ENCODE results near the gene TEK. TPM values are rescaled to one million over a fixed set of nuclear protein-coding genes. Genes with fewer than 3 reads are reported as not detected.

Gene TEK
- total and polyA plus RNA-seq, 10 of the 15 experiments (the other 5 are each of a cell fraction or from before 2014, with no cell fraction given): not detected

DNA sequence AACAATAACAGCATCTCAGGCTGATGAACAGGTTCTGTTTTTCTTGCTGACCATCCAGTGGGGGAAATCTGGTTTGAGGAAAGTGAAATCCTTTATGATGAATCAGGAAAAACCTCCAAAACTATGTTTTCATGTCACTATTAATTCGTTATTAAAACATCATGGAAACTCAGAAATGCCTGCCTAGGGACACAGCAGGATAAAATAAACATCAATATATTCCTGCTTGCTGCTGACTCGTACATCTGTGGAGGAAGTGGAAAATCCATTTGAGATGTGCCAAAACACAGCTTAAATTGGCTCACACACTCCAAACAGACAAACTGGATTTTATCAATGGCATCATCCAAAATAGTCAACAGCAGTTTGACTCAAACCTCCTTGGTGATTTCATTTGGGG is 53.0 kb downstream of the TEK start:
- ChIA-PET CTCF (no interaction called here), SMC1A (ENCODE audit: uncharacterized antibody, unreplicated experiment) (no interaction called here), POLR2A (no interaction called here), RAD21 (ENCODE audit: unreplicated experiment) (no interaction called here)
- intact Hi-C loops (cut with micrococcal nuclease; ENCODE audit: unreplicated experiment) (no loop called here), in situ Hi-C loops (cut with MboI) (loop anchor here (5.0 kb wide), 1 partner anchor 50 kb away; no protein-coding TSS in a partner anchor)
- H3K9ac ChIP-seq (ENCODE audit: control insufficient read depth, insufficient read depth, low read length): no peak overlapping the region
- DNase-seq (ENCODE audit: low read depth, low spot score) (no peak), FAIRE-seq (no peak), ATAC-seq (no peak)
- no peak overlapping the region for H3K4me2 ChIP-seq (ENCODE audit: control insufficient read depth, insufficient read depth)
- H3K4me3 ChIP-seq: no peak overlapping the region
- TF ChIP-seq RB1 (IDR thresholded peaks at IDR 0.05; ENCODE audit: borderline replicate concordance) (no peak), EGR1 (IDR thresholded peaks at IDR 0.05; ENCODE audit: borderline replicate concordance in 1 of 2, low read depth in 2 of 2, low read length in 2 of 2) (no peak), TARDBP (IDR thresholded peaks at IDR 0.05; ENCODE audit: borderline replicate concordance) (no peak)
- H4K20me1 ChIP-seq (ENCODE audit: control insufficient read depth, insufficient read depth): no peaks in the 10 kb centered on the region
- H3K27ac ChIP-seq (ENCODE audit: control insufficient read depth, insufficient read depth): no peak overlapping the region
- H3K79me2 ChIP-seq (ENCODE audit: control insufficient read depth, insufficient read depth, low read length): no peaks in the 10 kb centered on the region
- H2AFZ ChIP-seq (ENCODE audit: control insufficient read depth, low read depth, low read length): no peak overlapping the region
- H3K36me3 ChIP-seq (ENCODE audit: control insufficient read depth in 2 of 2, insufficient read depth in 2 of 2, low read length in 1 of 2): no peaks in the 10 kb centered on the region
- no peaks in the 10 kb centered on the region for H3K27me3 ChIP-seq (replicated peaks in 1 of 2; ENCODE audit: control insufficient read depth in 2 of 2, insufficient read depth in 2 of 2, low read length in 1 of 2)
- BruUV-seq (replicated peaks): no TSS peak
- WGBS (ENCODE audit: insufficient coverage, insufficient replicate concordance, low lambda C conversion rate, missing lambda C conversion rate): 0% methylated on average over 2 of the region's 2 CpGs
- no peaks in the 10 kb centered on the region for H3K4me1 ChIP-seq (ENCODE audit: control insufficient read depth, insufficient read depth, low read length)
- no peaks in the 10 kb centered on the region for H3K9me3 ChIP-seq (replicated peaks; ENCODE audit: control insufficient read depth, insufficient read depth, low read length)

DNA sequence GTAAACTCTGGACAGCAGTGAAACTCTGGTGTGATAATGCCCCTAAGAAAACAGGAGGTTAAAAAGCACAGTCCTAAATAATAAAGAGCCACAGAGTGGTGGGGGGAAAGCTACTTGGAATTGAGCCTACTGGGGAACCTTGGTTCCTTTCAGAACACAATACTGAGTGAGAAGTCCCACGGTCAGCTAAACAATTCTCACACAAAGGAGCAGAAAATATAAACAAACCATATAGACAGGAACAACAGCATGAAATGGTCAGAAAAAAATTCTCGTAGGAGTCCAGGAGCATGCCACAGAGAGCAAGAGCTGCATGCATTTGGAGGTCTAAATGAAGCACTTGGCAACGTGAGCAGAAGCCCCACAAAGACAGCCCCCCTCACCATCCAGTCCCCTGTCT is 56.0 kb downstream of the TEK start:
- Histone ChIP-seq H4K20me1 (ENCODE audit: control insufficient read depth, insufficient read depth) (no peaks in the 10 kb centered on the region), H3K27me3 (replicated peaks in 1 of 2; ENCODE audit: control insufficient read depth in 2 of 2, insufficient read depth in 2 of 2, low read length in 1 of 2) (no peaks in the 10 kb centered on the region), H3K36me3 (ENCODE audit: control insufficient read depth in 2 of 2, insufficient read depth in 2 of 2, low read length in 1 of 2) (no peaks in the 10 kb centered on the region), H3K4me3 (no peak overlapping the region), H3K79me2 (ENCODE audit: control insufficient read depth, insufficient read depth, low read length) (no peaks in the 10 kb centered on the region), H3K4me1 (ENCODE audit: control insufficient read depth, insufficient read depth, low read length) (no peaks in the 10 kb centered on the region), H2AFZ (ENCODE audit: control insufficient read depth, low read depth, low read length) (no peak overlapping the region), H3K9ac (ENCODE audit: control insufficient read depth, insufficient read depth, low read length) (no peak overlapping the region), H3K27ac (ENCODE audit: control insufficient read depth, insufficient read depth) (no peak overlapping the region), H3K9me3 (replicated peaks; ENCODE audit: control insufficient read depth, insufficient read depth, low read length) (no peaks in the 10 kb centered on the region), H3K4me2 (ENCODE audit: control insufficient read depth, insufficient read depth) (no peak overlapping the region)
- DNase-seq (ENCODE audit: low read depth, low spot score) (no peak), FAIRE-seq (no peak), ATAC-seq (no peak)
- no TSS peak for BruUV-seq (replicated peaks)
- intact Hi-C loops (cut with micrococcal nuclease; ENCODE audit: unreplicated experiment): no loop called here
- ChIA-PET CTCF (no interaction called here), RAD21 (ENCODE audit: unreplicated experiment) (no interaction called here), POLR2A (no interaction called here), SMC1A (ENCODE audit: uncharacterized antibody, unreplicated experiment) (interaction anchor here (0.6 kb wide), 1 partner anchor 375 kb away, joined by 4 read pairs; no protein-coding TSS in a partner anchor)
- in situ Hi-C loops (cut with MboI): no loop called here
- WGBS (ENCODE audit: insufficient coverage, insufficient replicate concordance, low lambda C conversion rate, missing lambda C conversion rate): 2% methylated on average over 3 of the region's 3 CpGs
- no peak for TF ChIP-seq JUNB (IDR thresholded peaks at IDR 0.05)
- TF ChIP-seq MTA2 (IDR thresholded peaks at IDR 0.05; ENCODE audit: low read depth): no peak
- TF ChIP-seq RB1 (IDR thresholded peaks at IDR 0.05; ENCODE audit: borderline replicate concordance): no peak
- no peak for TF ChIP-seq BHLHE40 (IDR thresholded peaks at IDR 0.05; ENCODE audit: borderline replicate concordance in 1 of 2, low read depth in 2 of 2, low read length in 1 of 2)
- no peak for TF ChIP-seq NR2C1 (IDR thresholded peaks at IDR 0.05)
- TF ChIP-seq WRNIP1 (IDR thresholded peaks at IDR 0.05; ENCODE audit: borderline replicate concordance, low read depth, low read length): no peak
- TF ChIP-seq, protein P1, sequence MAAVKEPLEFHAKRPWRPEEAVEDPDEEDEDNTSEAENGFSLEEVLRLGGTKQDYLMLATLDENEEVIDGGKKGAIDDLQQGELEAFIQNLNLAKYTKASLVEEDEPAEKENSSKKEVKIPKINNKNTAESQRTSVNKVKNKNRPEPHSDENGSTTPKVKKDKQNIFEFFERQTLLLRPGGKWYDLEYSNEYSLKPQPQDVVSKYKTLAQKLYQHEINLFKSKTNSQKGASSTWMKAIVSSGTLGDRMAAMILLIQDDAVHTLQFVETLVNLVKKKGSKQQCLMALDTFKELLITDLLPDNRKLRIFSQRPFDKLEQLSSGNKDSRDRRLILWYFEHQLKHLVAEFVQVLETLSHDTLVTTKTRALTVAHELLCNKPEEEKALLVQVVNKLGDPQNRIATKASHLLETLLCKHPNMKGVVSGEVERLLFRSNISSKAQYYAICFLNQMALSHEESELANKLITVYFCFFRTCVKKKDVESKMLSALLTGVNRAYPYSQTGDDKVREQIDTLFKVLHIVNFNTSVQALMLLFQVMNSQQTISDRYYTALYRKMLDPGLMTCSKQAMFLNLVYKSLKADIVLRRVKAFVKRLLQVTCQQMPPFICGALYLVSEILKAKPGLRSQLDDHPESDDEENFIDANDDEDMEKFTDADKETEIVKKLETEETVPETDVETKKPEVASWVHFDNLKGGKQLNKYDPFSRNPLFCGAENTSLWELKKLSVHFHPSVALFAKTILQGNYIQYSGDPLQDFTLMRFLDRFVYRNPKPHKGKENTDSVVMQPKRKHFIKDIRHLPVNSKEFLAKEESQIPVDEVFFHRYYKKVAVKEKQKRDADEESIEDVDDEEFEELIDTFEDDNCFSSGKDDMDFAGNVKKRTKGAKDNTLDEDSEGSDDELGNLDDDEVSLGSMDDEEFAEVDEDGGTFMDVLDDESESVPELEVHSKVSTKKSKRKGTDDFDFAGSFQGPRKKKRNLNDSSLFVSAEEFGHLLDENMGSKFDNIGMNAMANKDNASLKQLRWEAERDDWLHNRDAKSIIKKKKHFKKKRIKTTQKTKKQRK (IDR thresholded peaks at IDR 0.05; ENCODE audit: low read depth, low read length): no peak
- TF ChIP-seq, protein P2, sequence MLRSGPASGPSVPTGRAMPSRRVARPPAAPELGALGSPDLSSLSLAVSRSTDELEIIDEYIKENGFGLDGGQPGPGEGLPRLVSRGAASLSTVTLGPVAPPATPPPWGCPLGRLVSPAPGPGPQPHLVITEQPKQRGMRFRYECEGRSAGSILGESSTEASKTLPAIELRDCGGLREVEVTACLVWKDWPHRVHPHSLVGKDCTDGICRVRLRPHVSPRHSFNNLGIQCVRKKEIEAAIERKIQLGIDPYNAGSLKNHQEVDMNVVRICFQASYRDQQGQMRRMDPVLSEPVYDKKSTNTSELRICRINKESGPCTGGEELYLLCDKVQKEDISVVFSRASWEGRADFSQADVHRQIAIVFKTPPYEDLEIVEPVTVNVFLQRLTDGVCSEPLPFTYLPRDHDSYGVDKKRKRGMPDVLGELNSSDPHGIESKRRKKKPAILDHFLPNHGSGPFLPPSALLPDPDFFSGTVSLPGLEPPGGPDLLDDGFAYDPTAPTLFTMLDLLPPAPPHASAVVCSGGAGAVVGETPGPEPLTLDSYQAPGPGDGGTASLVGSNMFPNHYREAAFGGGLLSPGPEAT (IDR thresholded peaks at IDR 0.05; ENCODE audit: low read depth): no peak
- no peak for TF ChIP-seq ZZZ3 (IDR thresholded peaks at IDR 0.05; ENCODE audit: control insufficient read depth, insufficient read length, low read depth)
- no peak for TF ChIP-seq SMAD1 (IDR thresholded peaks at IDR 0.05; ENCODE audit: low read depth, partially characterized antibody)
- TF ChIP-seq KAT2A (conservative IDR thresholded peaks at IDR 0.05; ENCODE audit: control insufficient read depth, low read depth, low read length): no peak
- no peak for TF ChIP-seq PAX8 (IDR thresholded peaks at IDR 0.05)
- TF ChIP-seq PML (IDR thresholded peaks at IDR 0.05; ENCODE audit: low read length): no peak

Data from GM12878 (cell line).